ENCODE data around the gene HNF4A.

Gene HNF4A

GRCh38 chr20:44357555-44358125 is 2.1 kb downstream of the HNF4A start:
- Histone ChIP-seq H2AFZ (ENCODE audit: low read depth, low read length) (no peak overlapping the region), H3K27me3 (ENCODE audit: insufficient read depth, low read length, poor library complexity) (peaks cover 22% of the 10 kb centered on the region), H3K4me1 (ENCODE audit: insufficient read depth, low read length) (no peaks in the 10 kb centered on the region), H4K20me1 (ENCODE audit: insufficient read depth, low read length) (no peaks in the 10 kb centered on the region), H3K36me3 (ENCODE audit: insufficient read depth, low read length) (no peaks in the 10 kb centered on the region), H3K4me2 (ENCODE audit: insufficient read depth, low read length) (no peak overlapping the region), H3K79me2 (ENCODE audit: insufficient read depth, low read length) (no peaks in the 10 kb centered on the region), H3K4me3 (ENCODE audit: low read depth in 1 of 2, low read length in 2 of 2) (no peak overlapping the region), H3K9ac (ENCODE audit: low read depth, low read length) (no peak overlapping the region), H3K27ac (ENCODE audit: low read length) (no peak overlapping the region), H3K9me3 (ENCODE audit: insufficient read depth, low read length, severe bottlenecking) (no peaks in the 10 kb centered on the region)
- no peak for TF ChIP-seq EZH2 (IDR thresholded peaks at IDR 0.05; ENCODE audit: borderline replicate concordance, low read depth, low read length, severe bottlenecking)
- TF ChIP-seq CTCF (IDR thresholded peaks at IDR 0.05; ENCODE audit: borderline replicate concordance, extremely low read depth, low read length, poor library complexity, severe bottlenecking), result no peak
- no peak for ATAC-seq (ENCODE audit: insufficient read depth, low read depth)
- DNase-seq, result no peak

GRCh38 chr20:44358776-44359175 is 3.3 kb downstream of the HNF4A start:
- Histone ChIP-seq H3K27ac (ENCODE audit: low read length) (no peak overlapping the region), H3K27me3 (ENCODE audit: insufficient read depth, low read length, poor library complexity) (peaks cover 22% of the 10 kb centered on the region), H4K20me1 (ENCODE audit: insufficient read depth, low read length) (no peaks in the 10 kb centered on the region), H3K4me2 (ENCODE audit: insufficient read depth, low read length) (no peak overlapping the region), H3K9ac (ENCODE audit: low read depth, low read length) (no peak overlapping the region), H3K9me3 (ENCODE audit: insufficient read depth, low read length, severe bottlenecking) (no peaks in the 10 kb centered on the region), H3K79me2 (ENCODE audit: insufficient read depth, low read length) (no peaks in the 10 kb centered on the region), H2AFZ (ENCODE audit: low read depth, low read length) (no peak overlapping the region), H3K4me3 (ENCODE audit: low read depth in 1 of 2, low read length in 2 of 2) (no peak overlapping the region), H3K36me3 (ENCODE audit: insufficient read depth, low read length) (no peaks in the 10 kb centered on the region), H3K4me1 (ENCODE audit: insufficient read depth, low read length) (no peaks in the 10 kb centered on the region)
- DNase-seq, result no peak
- TF ChIP-seq EZH2 (IDR thresholded peaks at IDR 0.05; ENCODE audit: borderline replicate concordance, low read depth, low read length, severe bottlenecking) (no peak), CTCF (IDR thresholded peaks at IDR 0.05; ENCODE audit: borderline replicate concordance, extremely low read depth, low read length, poor library complexity, severe bottlenecking) (no peak)
- no peak for ATAC-seq (ENCODE audit: insufficient read depth, low read depth)

DNA sequence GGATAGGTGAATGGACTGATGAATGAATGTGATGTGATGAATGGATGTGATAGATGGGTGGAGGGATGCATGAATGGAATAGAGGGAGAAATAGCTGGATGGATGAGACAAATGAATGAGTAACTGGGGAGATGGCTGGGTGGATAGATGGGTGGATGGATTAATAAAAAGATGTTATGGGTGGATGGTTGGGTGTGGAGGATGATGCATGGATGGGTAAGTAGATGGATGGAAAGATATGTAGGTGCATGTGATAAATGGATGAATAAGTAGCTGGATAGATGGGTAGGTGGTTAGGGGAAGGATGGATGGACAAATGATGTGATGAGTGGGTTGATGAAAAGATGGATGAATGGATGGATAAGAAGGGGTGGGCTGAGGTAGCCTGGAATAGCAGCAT is 4.7 kb downstream of the HNF4A start:
- H3K4me2 ChIP-seq (ENCODE audit: insufficient read depth, low read length), result no peak overlapping the region
- no peaks in the 10 kb centered on the region for H4K20me1 ChIP-seq (ENCODE audit: insufficient read depth, low read length)
- H3K9me3 ChIP-seq (ENCODE audit: insufficient read depth, low read length, severe bottlenecking), result no peaks in the 10 kb centered on the region
- no peaks in the 10 kb centered on the region for H3K36me3 ChIP-seq (ENCODE audit: insufficient read depth, low read length)
- H3K79me2 ChIP-seq (ENCODE audit: insufficient read depth, low read length), result no peaks in the 10 kb centered on the region
- no peak overlapping the region for H3K4me3 ChIP-seq (ENCODE audit: low read depth in 1 of 2, low read length in 2 of 2)
- no peak overlapping the region for H3K9ac ChIP-seq (ENCODE audit: low read depth, low read length)
- no peak for TF ChIP-seq EZH2 (IDR thresholded peaks at IDR 0.05; ENCODE audit: borderline replicate concordance, low read depth, low read length, severe bottlenecking)
- no peak for TF ChIP-seq CTCF (IDR thresholded peaks at IDR 0.05; ENCODE audit: borderline replicate concordance, extremely low read depth, low read length, poor library complexity, severe bottlenecking)
- no peaks in the 10 kb centered on the region for H3K4me1 ChIP-seq (ENCODE audit: insufficient read depth, low read length)
- no peak overlapping the region for H3K27ac ChIP-seq (ENCODE audit: low read length)
- peaks cover 22% of the 10 kb centered on the region for H3K27me3 ChIP-seq (ENCODE audit: insufficient read depth, low read length, poor library complexity)
- DNase-seq (no peak), ATAC-seq (ENCODE audit: insufficient read depth, low read depth) (no peak)
- no peak overlapping the region for H2AFZ ChIP-seq (ENCODE audit: low read depth, low read length)

DNA sequence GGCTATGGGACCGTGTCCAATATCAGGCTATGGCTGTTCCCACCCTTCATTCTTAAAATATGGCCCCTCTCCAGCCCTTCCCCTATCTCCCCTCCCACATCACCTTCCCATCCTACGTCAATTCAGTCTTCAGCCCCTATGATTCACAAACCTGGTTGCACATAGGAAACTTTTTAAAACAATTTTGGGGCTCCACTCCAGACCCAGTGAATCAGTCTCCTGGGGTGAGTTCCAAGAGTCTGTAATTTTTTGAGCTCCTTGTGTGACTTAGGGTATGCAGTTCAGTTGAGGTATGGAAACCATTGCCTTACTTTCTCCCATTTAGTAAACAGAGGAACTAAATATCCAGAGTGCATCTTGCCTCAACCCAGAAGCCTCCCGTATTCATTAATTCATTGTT is 5.5 kb downstream of the HNF4A start:
- no peaks in the 10 kb centered on the region for H3K4me1 ChIP-seq (ENCODE audit: insufficient read depth, low read length)
- peaks cover 22% of the 10 kb centered on the region for H3K27me3 ChIP-seq (ENCODE audit: insufficient read depth, low read length, poor library complexity)
- TF ChIP-seq CTCF (IDR thresholded peaks at IDR 0.05; ENCODE audit: borderline replicate concordance, extremely low read depth, low read length, poor library complexity, severe bottlenecking) (no peak), EZH2 (IDR thresholded peaks at IDR 0.05; ENCODE audit: borderline replicate concordance, low read depth, low read length, severe bottlenecking) (no peak)
- no peak overlapping the region for H3K4me3 ChIP-seq (ENCODE audit: low read depth in 1 of 2, low read length in 2 of 2)
- DNase-seq (no peak), ATAC-seq (ENCODE audit: insufficient read depth, low read depth) (no peak)
- H3K4me2 ChIP-seq (ENCODE audit: insufficient read depth, low read length), result no peak overlapping the region
- no peak overlapping the region for H3K27ac ChIP-seq (ENCODE audit: low read length)
- H4K20me1 ChIP-seq (ENCODE audit: insufficient read depth, low read length), result no peaks in the 10 kb centered on the region
- no peaks in the 10 kb centered on the region for H3K9me3 ChIP-seq (ENCODE audit: insufficient read depth, low read length, severe bottlenecking)
- no peaks in the 10 kb centered on the region for H3K79me2 ChIP-seq (ENCODE audit: insufficient read depth, low read length)
- H3K9ac ChIP-seq (ENCODE audit: low read depth, low read length), result no peak overlapping the region
- no peaks in the 10 kb centered on the region for H3K36me3 ChIP-seq (ENCODE audit: insufficient read depth, low read length)
- no peak overlapping the region for H2AFZ ChIP-seq (ENCODE audit: low read depth, low read length)
